GM11168 (cell line): ENCODE data around the gene NEDD4L.

Source experiments
- in situ Hi-C: fragments of 300-500 bp; cut with MboI; formaldehyde crosslinking; loops from one replicate; pipeline ENCODE4 v1.12.0; 2022; ENCODE audit warnings: low sequenced_read_pairs; ENCODE audit not compliant: unreplicated experiment

The NEDD4L gene

GRCh38 chr18:58320907-58321561 is 277.0 kb downstream of the NEDD4L start:
- in situ Hi-C loops: no loop called here

GRCh38 chr18:58321986-58322385 is 278.0 kb downstream of the NEDD4L start:
- in situ Hi-C loops: no loop called here

DNA sequence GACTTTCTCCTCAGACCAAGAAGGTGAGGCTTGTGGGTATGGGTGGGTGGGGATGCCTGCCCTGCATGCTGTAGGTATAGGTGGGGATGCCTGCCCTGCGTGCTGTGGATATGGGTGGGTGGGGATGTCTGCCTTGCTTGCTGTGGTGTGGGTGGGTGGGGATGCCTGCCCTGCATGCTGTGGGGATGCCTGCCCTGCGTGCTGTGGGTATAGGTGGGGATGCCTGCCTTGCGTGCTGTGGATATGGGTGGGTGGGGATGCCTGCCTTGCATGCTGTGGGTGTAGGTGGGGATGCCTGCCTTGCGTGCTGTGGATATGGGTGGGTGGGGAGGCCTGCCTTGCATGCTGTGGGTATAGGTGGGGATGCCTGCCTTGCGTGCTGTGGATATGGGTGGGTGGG is 278.4 kb downstream of the NEDD4L start:
- in situ Hi-C loops: no loop called here

GRCh38 chr18:58323866-58324762 is 280.1 kb downstream of the NEDD4L start:
- in situ Hi-C loops: no loop called here

DNA sequence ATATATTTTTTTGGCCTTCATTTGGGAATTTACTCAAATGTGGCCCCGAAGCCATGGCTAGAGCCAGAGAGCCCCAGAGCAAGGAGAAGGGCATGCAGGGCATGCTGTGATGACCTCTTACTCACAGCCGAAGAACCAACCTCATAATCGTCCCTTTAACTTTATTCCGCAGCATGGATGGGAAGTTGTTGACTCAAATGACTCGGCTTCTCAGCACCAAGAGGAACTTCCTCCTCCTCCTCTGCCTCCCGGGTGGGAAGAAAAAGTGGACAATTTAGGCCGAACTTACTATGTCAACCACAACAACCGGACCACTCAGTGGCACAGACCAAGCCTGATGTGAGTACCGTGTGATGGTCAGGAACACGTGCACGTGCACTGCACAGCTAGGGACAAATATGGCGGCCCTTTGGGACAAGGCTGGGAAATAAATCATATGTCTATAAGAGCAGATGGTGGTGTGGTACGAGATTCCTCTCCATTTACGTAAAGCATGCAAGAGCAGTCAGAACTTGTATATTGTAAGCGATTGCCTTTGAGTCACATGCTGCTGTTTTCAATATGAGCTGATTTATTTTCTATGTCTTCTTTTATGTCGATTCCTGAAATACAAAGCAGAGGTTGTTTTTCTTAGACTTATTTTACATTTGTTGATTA is 280.9 kb downstream of the NEDD4L start:
- in situ Hi-C loops: no loop called here

- in situ Hi-C loops: no loop called here
These were observed 281.5 kb downstream of the NEDD4L start for GRCh38 chr18:58325494-58325893.

- in situ Hi-C loops: no loop called here
These were observed 290.0 kb downstream of the NEDD4L start for GRCh38 chr18:58334061-58334460.

DNA sequence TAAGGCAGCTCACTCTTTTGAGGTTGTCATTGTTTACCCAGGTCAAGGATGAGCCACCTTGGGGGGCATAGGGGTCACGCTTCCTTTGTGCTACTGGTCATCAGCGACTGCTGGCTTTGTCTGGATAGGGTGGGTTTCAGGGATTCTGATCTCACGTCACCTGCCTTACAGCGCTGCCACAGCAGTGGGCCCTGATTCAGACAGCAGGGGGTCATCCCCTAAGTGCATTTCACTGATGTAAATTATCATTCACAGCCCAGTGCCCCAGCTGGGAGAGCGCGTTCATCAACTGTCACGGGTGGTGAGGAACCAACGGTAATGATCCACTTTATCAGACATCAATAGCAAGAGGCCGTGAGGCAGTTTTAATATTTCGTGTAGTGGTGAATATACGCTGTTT is 291.2 kb downstream of the NEDD4L start:
- in situ Hi-C loops: no loop called here

- in situ Hi-C loops: no loop called here
These were observed 291.8 kb downstream of the NEDD4L start for GRCh38 chr18:58335821-58336220.

DNA sequence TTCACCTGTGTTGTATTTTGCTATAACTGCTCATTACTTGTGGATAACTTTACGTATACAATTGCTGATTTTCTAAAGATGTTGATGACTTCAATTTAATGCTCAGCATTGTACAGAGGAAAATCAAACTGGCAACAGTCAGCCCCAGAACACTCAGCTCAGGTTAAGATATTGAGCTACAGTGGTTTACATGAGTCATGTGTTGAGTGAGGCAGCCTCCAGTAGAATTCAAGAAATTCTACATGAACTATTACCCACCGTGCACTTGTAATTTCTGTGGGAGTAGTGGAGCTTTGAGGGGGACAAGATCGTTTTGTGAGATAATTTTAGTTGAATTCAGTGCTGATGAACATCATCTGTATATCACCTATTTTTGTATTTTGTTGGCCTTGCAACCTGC is 292.6 kb downstream of the NEDD4L start:
- in situ Hi-C loops: no loop called here

DNA sequence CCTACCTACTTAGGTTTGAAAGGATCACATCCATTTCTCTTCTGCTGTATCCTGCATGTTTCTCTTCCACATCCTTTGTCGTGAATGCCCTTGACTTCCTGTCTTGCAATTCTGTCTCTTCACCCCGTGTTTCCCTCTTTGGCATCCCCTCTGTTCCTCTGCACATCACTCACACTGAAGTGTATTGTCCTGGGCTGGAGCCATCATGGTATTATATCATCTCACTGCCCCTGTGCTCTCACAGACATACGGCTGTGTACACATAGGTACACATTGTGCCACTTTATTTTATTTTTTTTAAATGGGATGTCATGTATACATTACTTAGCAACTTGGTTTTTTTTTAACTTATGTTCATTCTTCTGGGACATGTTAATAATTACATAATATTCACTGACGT is 293.3 kb downstream of the NEDD4L start:
- in situ Hi-C loops: no loop called here

DNA sequence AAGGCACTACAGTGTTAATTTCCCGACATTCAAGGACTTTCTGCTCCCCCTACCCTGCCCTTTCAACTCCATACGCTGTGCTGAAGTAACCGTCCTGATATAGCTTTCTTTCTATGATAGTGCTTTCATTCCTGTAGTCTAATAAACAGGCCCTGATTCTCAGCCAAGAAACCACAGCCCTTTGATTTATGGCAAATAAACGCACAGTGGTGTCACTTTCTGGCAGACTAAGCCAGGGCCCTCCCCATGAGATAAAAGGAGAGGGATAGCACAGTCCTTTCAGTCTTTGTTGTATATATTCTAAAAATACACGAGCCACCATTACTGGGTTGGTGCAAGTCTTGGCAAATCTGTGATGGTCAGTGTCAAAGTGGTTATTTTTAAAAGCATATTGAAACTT is 293.7 kb downstream of the NEDD4L start:
- in situ Hi-C loops: no loop called here

- in situ Hi-C loops: no loop called here
These were observed 294.1 kb downstream of the NEDD4L start for GRCh38 chr18:58338141-58338540.

GRCh38 chr18:58338961-58339592 is 295.1 kb downstream of the NEDD4L start:
- in situ Hi-C loops: no loop called here

GRCh38 chr18:58339890-58340289 is 295.9 kb downstream of the NEDD4L start:
- in situ Hi-C loops: no loop called here

DNA sequence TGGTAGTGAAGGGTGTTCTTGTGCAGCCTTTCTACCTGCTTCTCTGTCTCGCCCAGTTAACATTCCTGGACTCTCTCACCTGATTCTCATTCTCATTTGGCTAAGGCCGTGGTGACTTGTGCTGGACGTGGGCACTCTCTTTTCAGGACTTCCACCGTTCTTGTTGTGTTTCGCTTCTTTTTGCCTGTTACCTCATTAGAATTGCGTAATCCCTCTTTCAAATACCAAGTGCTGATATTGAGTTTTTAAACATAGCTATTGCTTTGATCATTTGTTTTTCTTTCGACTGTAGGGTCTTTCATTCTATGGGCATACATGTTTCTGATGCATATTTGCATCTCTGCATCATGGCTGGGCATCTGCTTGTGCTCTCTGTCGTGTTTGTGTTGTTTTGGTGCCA is 297.9 kb downstream of the NEDD4L start:
- in situ Hi-C loops: no loop called here

GRCh38 chr18:58344080-58344670 is 300.1 kb downstream of the NEDD4L start:
- in situ Hi-C loops: no loop called here

DNA sequence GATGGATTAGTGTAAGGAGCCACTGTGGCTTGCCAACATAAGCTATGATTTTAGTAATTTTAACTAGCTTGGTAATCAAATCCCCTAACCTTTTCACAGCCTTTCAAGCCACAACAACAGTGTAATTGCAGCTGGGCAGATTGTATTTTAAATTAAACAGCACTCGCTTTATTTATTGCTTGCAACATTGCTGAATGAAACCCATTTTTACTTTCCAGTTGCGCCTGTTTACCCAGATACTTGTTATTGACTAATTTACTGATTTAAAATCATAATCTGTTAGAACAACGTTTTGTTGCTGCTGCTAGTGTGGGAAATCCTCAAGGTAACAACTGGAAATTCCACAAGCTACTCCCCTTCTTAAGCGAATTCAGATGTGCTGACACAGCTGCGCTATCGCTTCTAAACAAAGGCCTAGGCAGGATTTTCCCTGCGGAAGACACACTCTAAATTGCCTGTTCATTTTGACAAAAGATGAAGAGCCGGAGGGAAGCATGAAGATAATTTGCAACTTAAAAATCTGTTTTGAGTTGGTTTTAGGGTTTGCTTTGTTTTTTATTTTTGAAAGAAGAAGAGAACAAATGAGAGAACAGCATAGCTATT is 300.9 kb downstream of the NEDD4L start:
- in situ Hi-C loops: no loop called here

GRCh38 chr18:58345875-58346274 is 301.8 kb downstream of the NEDD4L start:
- in situ Hi-C loops: no loop called here

DNA sequence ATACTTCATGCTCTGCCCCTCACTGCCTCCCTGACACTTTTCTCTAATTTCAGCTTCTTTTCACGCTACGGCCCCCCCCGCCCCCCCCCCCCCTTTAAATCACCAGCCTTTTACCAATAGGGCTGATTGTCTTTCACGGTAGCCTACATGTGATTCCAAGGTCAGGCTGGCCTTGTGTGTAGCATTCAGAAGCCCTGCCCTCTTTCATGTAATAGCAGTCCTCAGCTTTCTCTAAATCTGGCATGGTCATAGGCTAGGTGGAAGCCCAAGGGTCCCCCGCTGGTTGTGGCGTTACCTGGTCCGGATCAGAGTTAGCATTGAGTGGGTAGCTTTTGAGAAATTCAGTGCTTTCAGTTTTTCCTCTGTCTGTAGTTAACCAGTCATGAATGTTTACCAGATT is 303.1 kb downstream of the NEDD4L start:
- in situ Hi-C loops: no loop called here
